A549 (cell line): Measurements from ENCODE around the gene CDK4. TPM values are rescaled to one million over a fixed set of nuclear protein-coding genes. Genes with fewer than 3 reads are reported as not detected.

Experiments used
- ATAC-seq, 2 experiments: fragments of 200-7000 bp in 1 of 2; fragments of >200 bp in 1 of 2; cut with Nextera tagmentation in 1 of 2; cut with Tn5 transposase in 1 of 2; 3 replicates each; pipeline versions ENCODE4 v1.8.0 to v1.9.1; 2018 to 2020; ENCODE audit warnings: mild to moderate bottlenecking in 1 of 2, moderate library complexity in 1 of 2
- CTCF ChIA-PET: fragments of 300-600 bp; sonication (Branson Sonifier 250); formaldehyde crosslinking; extraction: SDS; loops from one replicate; lab custom pipeline; 2021; ENCODE audit warnings: antibody characterized with exemption, inconsistent platforms; lab: Yijun Ruan, JAX
- POLR2A ChIA-PET: fragments of 350-600 bp; formaldehyde crosslinking; extraction: SDS; loops from one replicate; lab custom pipeline; 2021; ENCODE audit warnings: antibody characterized with exemption, inconsistent platforms; lab: Yijun Ruan, JAX
- DNase-seq, 2 experiments: peaks; one replicate each; pipeline versions ENCODE4 v3.0.0 to v3.0.0-alpha.2; 2011 to 2016; ENCODE audit warnings: low read depth in 1 of 2, low spot score in 1 of 2
- FAIRE-seq: peaks from 2 replicates; lab custom pipeline; 2011; peaks lifted over from hg19 to GRCh38; lab: Jason Lieb, UNC
- H3K27ac ChIP-seq, 2 experiments: fragments of >200 bp; sonication (Bioruptor Twin); formaldehyde crosslinking; 3 replicates each; pipeline ENCODE4 v1.5.1; 2016 to 2017
- H3K4me1 ChIP-seq: fragments of >200 bp; sonication (Bioruptor Twin); formaldehyde crosslinking; 3 replicates; pipeline ENCODE4 v1.6.1; 2016
- H3K4me2 ChIP-seq: fragments of >200 bp; sonication (Bioruptor Twin); formaldehyde crosslinking; 3 replicates; pipeline ENCODE4 v1.6.1; 2016
- H3K4me3 ChIP-seq: fragments of >200 bp; sonication (Bioruptor Twin); formaldehyde crosslinking; 3 replicates; pipeline ENCODE4 v1.5.1; 2016
- H3K9me3 ChIP-seq: fragments of >200 bp; sonication (Bioruptor Twin); formaldehyde crosslinking; 3 replicates; pipeline ENCODE4 v1.6.1; 2016
- CBX2 ChIP-seq: fragments of 200-600 bp; sonication (generic); IDR thresholded peaks from 2 replicates; pipeline ENCODE4 v1.6.1; 2016; ENCODE audit warnings: low read depth, mild to moderate bottlenecking, borderline replicate concordance
- CEBPB ChIP-seq, 2 experiments: fragments of >200 bp in 1 of 2; sonication (Bioruptor Twin) in 1 of 2; formaldehyde crosslinking in 1 of 2; IDR thresholded peaks; 2 replicates each; pipeline ENCODE4 v1.6.1; 2012 to 2016
- CHD2 ChIP-seq: fragments of 150-350 bp; IDR thresholded peaks from 2 replicates; pipeline ENCODE4 v1.6.1; 2014; ENCODE audit warnings: low read length; ENCODE audit not compliant: partially characterized antibody
- EHF ChIP-seq: fragments of 250-450 bp; sonication (Bioruptor Pico); IDR thresholded peaks from 2 replicates; pipeline ENCODE4 v1.5.0; 2020; ENCODE audit warnings: mild to moderate bottlenecking
- EHMT2 ChIP-seq: fragments of 200-600 bp; sonication (generic); IDR thresholded peaks from 2 replicates; pipeline ENCODE4 v1.6.1; 2016; ENCODE audit warnings: antibody characterized with exemption, low read depth, mild to moderate bottlenecking, moderate library complexity
- EP300 ChIP-seq, 2 experiments: fragments of >200 bp; sonication (Bioruptor Twin); formaldehyde crosslinking; IDR thresholded peaks; 2 replicates in 1 of 2; 3 replicates in 1 of 2; pipeline ENCODE4 v1.6.1; 2016 to 2017
- GATA3 ChIP-seq: IDR thresholded peaks from 2 replicates; pipeline ENCODE4 v1.6.1; 2012; ENCODE audit warnings: borderline replicate concordance
- HEYL ChIP-seq: fragments of 250-450 bp; sonication (Bioruptor Pico); IDR thresholded peaks from 2 replicates; pipeline ENCODE4 v1.8.0; 2021; ENCODE audit warnings: mild to moderate bottlenecking, moderate library complexity
- HOXB13 ChIP-seq: fragments of 250-450 bp; sonication (Bioruptor Pico); IDR thresholded peaks from 2 replicates; pipeline ENCODE4 v1.5.0; 2020; ENCODE audit warnings: low read depth, mild to moderate bottlenecking, moderate library complexity
- KDM5A ChIP-seq: fragments of 200-600 bp; sonication (generic); IDR thresholded peaks from 2 replicates; pipeline ENCODE4 v1.6.1; 2016; ENCODE audit warnings: antibody characterized with exemption, mild to moderate bottlenecking
- MAFK ChIP-seq: fragments of 450-650 bp; IDR thresholded peaks from 2 replicates; pipeline ENCODE4 v1.6.1; 2014; ENCODE audit not compliant: partially characterized antibody
- MYC ChIP-seq: IDR thresholded peaks from 2 replicates; pipeline ENCODE4 v1.6.1; 2012; ENCODE audit warnings: mild to moderate bottlenecking, inconsistent platforms, low read length, improper control_type of control experiment, borderline replicate concordance
- NFE2L2 ChIP-seq: fragments of 150-350 bp; conservative IDR thresholded peaks from 2 replicates; pipeline ENCODE4 v1.6.1; 2014; ENCODE audit warnings: low read length
- NPAS2 ChIP-seq: fragments of 250-450 bp; sonication (Bioruptor Pico); IDR thresholded peaks from 2 replicates; pipeline ENCODE4 v1.8.0; 2022; ENCODE audit warnings: mild to moderate bottlenecking, moderate library complexity, borderline replicate concordance
- PHF8 ChIP-seq: fragments of 200-600 bp; sonication (generic); IDR thresholded peaks from 2 replicates; pipeline ENCODE4 v1.6.1; 2016; ENCODE audit warnings: low read depth, mild to moderate bottlenecking, antibody characterized with exemption, moderate library complexity, borderline replicate concordance
- POLR2A ChIP-seq: IDR thresholded peaks from 2 replicates; pipeline ENCODE4 v1.6.1; 2012; ENCODE audit warnings: mild to moderate bottlenecking, low read length
- RAD21 ChIP-seq, 2 experiments: fragments of >200 bp in 1 of 2; sonication (Bioruptor Twin) in 1 of 2; formaldehyde crosslinking in 1 of 2; IDR thresholded peaks in 1 of 2; conservative IDR thresholded peaks in 1 of 2; 2 replicates in 1 of 2; 3 replicates in 1 of 2; pipeline ENCODE4 v1.6.1; 2012 to 2018; ENCODE audit warnings: inconsistent platforms in 1 of 2
- REST ChIP-seq: fragments of 200-600 bp; sonication (generic); IDR thresholded peaks from 2 replicates; pipeline ENCODE4 v1.6.1; 2016; ENCODE audit warnings: antibody characterized with exemption, mild to moderate bottlenecking, moderate library complexity
- TP53 ChIP-seq: fragments of 250-450 bp; sonication (Bioruptor Pico); IDR thresholded peaks from 2 replicates; pipeline ENCODE4 v1.5.0; 2021; ENCODE audit warnings: mild to moderate bottlenecking, moderate library complexity
- USF2 ChIP-seq: fragments of 450-650 bp; IDR thresholded peaks from 2 replicates; pipeline ENCODE4 v1.6.1; 2014; ENCODE audit warnings: antibody characterized with exemption
- ZFP36 ChIP-seq: fragments of 450-650 bp; IDR thresholded peaks from 2 replicates; pipeline ENCODE4 v1.6.1; 2014; ENCODE audit warnings: borderline replicate concordance; ENCODE audit not compliant: partially characterized antibody
- ZSCAN20 ChIP-seq: fragments of 250-450 bp; sonication (Bioruptor Pico); IDR thresholded peaks from 2 replicates; pipeline ENCODE4 v1.8.0; 2022; ENCODE audit warnings: mild to moderate bottlenecking, moderate library complexity
- WGBS: methylation state at CpG from one replicate; pipeline ENCODE4 v1.1.6; 2017; ENCODE audit errors: missing lambda C conversion rate; 5-methylcytosine and 5-hydroxymethylcytosine counted together
- polyA plus RNA-seq, 4 experiments: library from polyadenylated mRNA; depleted of rRNA in 3 of 4; stranded (reverse); fragments of >200 nt; fragmentation: RNase III in 1 of 4; extraction: RNeasy Plus Mini Kit Qiagen cat#74134 plus additional on column Dnase treatment in 1 of 4; gene quantifications; 2 replicates in 3 of 4; 3 replicates in 1 of 4; pipeline ENCODE4 v1.2.3, GENCODE V29; 2011 to 2017
- TF ChIP-seq, protein P1 (sequence below): IDR thresholded peaks from 2 replicates; pipeline ENCODE4 v1.6.1; 2012
- TF ChIP-seq, protein P2 (sequence below): fragments of 250-450 bp; sonication (Bioruptor Pico); IDR thresholded peaks from 2 replicates; pipeline ENCODE4 v1.5.0; 2020; ENCODE audit warnings: low read depth, mild to moderate bottlenecking, moderate library complexity
- TF ChIP-seq, protein P3 (sequence below): IDR thresholded peaks from 2 replicates; pipeline ENCODE4 v1.6.1; 2012; ENCODE audit warnings: low read depth, borderline replicate concordance

Gene CDK4
- polyA plus RNA-seq, 2 of the 4 experiments (the other 2 are of a cell fraction) = 226 to 255 TPM

- TF ChIP-seq ZSCAN20 (CRISPR knock-in tag) (no peak), POLR2A (no peak), RAD21 (conservative IDR thresholded peaks at IDR 0.05 in 1 of 2, IDR thresholded peaks at IDR 0.05 in 1 of 2) (no peak)
Measured at GRCh38 chr12:57717846-57718640, 34.1 kb downstream of the CDK4 start (continued).

DNA sequence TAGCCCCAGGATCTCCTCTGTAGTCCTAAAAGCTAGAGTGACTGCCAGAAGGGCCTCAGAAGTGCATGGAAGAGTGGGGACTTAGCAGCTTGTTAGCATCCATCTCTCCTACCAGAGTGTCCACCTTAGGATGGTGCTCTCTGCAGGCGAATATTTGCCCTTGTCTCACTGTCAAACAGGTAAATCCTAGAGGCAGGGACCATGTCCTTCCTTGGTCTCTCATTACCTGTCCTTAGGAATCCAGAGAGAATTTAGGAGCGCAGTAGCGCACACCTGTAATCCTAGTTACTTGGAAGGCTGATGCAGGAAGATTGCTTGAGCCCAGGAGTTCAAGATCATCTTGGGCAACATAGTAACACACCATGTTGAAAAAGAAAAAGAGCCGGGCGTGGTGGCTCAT is 35.0 kb downstream of the CDK4 start:
- ATAC-seq (no peak), FAIRE-seq (no peak), DNase-seq (no peak)
- CTCF ChIA-PET = interaction anchor here (0.6 to 13.8 kb wide), 5 partner anchors 9 to 134 kb away, joined by 3 to 242 read pairs (median 5); partner anchors contain the start of gene AGAP2
- H3K9me3 ChIP-seq = no peaks in the 10 kb centered on the region
- no peak overlapping the region for H3K27ac ChIP-seq
- no peak overlapping the region for H3K4me2 ChIP-seq
- H3K4me3 ChIP-seq = no peak overlapping the region
- 94% methylated on average over 5 of the region's 5 CpGs for WGBS
- TF ChIP-seq HEYL (CRISPR knock-in tag) = no peak
- TF ChIP-seq, protein P1, sequence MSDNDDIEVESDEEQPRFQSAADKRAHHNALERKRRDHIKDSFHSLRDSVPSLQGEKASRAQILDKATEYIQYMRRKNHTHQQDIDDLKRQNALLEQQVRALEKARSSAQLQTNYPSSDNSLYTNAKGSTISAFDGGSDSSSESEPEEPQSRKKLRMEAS = no peak
- no peak for TF ChIP-seq USF2
- TF ChIP-seq, protein P2, sequence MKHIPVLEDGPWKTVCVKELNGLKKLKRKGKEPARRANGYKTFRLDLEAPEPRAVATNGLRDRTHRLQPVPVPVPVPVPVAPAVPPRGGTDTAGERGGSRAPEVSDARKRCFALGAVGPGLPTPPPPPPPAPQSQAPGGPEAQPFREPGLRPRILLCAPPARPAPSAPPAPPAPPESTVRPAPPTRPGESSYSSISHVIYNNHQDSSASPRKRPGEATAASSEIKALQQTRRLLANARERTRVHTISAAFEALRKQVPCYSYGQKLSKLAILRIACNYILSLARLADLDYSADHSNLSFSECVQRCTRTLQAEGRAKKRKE (CRISPR knock-in tag) = no peak
- no peak for TF ChIP-seq MYC
- no peak for TF ChIP-seq NPAS2 (CRISPR knock-in tag)
- TF ChIP-seq KDM5A = no peak
- no peak for TF ChIP-seq EHF (CRISPR knock-in tag)
- TF ChIP-seq CEBPB (IDR thresholded peaks at IDR 0.05) = no peak
- TF ChIP-seq CHD2 = no peak
- no peak for TF ChIP-seq POLR2A
- TF ChIP-seq NFE2L2 = no peak
- no peak for TF ChIP-seq GATA3
- POLR2A ChIA-PET = no interaction called here
- no peaks in the 10 kb centered on the region for H3K4me1 ChIP-seq

GRCh38 chr12:57716305-57716704 is 35.8 kb downstream of the CDK4 start:
- FAIRE-seq (no peak), ATAC-seq (no peak), DNase-seq (no peak)
- ChIA-PET POLR2A (no interaction called here), CTCF (interaction anchor here (0.9 to 2.9 kb wide), 5 partner anchors 10 to 24 kb away, joined by 3 to 23 read pairs (median 3); no protein-coding TSS in a partner anchor)
- no peak overlapping the region for H3K4me2 ChIP-seq
- H3K4me1 ChIP-seq = no peaks in the 10 kb centered on the region
- no peak overlapping the region for H3K4me3 ChIP-seq
- no peak overlapping the region for H3K27ac ChIP-seq
- H3K9me3 ChIP-seq = no peaks in the 10 kb centered on the region
- TF ChIP-seq TP53 (CRISPR knock-in tag) = no peak
- no peak for TF ChIP-seq ZFP36
- TF ChIP-seq, protein P3, sequence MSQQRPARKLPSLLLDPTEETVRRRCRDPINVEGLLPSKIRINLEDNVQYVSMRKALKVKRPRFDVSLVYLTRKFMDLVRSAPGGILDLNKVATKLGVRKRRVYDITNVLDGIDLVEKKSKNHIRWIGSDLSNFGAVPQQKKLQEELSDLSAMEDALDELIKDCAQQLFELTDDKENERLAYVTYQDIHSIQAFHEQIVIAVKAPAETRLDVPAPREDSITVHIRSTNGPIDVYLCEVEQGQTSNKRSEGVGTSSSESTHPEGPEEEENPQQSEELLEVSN = no peak
- no peak for TF ChIP-seq CEBPB (IDR thresholded peaks at IDR 0.05)
- TF ChIP-seq REST = no peak
- TF ChIP-seq PHF8 = no peak
- no peak for TF ChIP-seq MAFK
- TF ChIP-seq, protein P1 = no peak
- TF ChIP-seq, protein P2 (CRISPR knock-in tag) = no peak
- TF ChIP-seq EHF (CRISPR knock-in tag) = no peak
- no peak for TF ChIP-seq EP300 (IDR thresholded peaks at IDR 0.05)
- no peak for TF ChIP-seq CBX2
- TF ChIP-seq HOXB13 (CRISPR knock-in tag) = no peak
- no peak for TF ChIP-seq NFE2L2
- no peak for TF ChIP-seq EHMT2
- 93% methylated on average over 4 of the region's 4 CpGs for WGBS
